A549 treated with RU486 at 1 μM for 4 hours (cell line): ENCODE data around the gene KLK4. TPM values are rescaled to one million over a fixed set of nuclear protein-coding genes. Genes with fewer than 3 reads are reported as not detected.

Experiments used
- total RNA-seq: library from RNA; stranded (reverse); fragments of 200-300 nt; extraction: Qiagen RNA extraction; gene quantifications from 5 replicates; pipeline ENCODE4 v1.2.3, GENCODE V29; 2022; ENCODE audit warnings: low read depth

Gene KLK4
- 0.43 TPM in 1 of 5 replicates, not detected in the others for total RNA-seq

GRCh38 chr19:50911206-50912101 lies at the start of gene KLK4:
Gene KLK4 (minus strand): TSS chr19:50911395. CDS start chr19:50910738, 657 bp downstream.

GRCh38 chr19:50952910-50953309 lies 41.7 kb upstream of the KLK4 start, which contains the start of gene KLK5:
Gene KLK5 (minus strand): TSS chr19:50953038. CDS start chr19:50952657, 381 bp downstream.

GRCh38 chr19:50873056-50873455 lies 38.1 kb downstream of the KLK4 start, which contains the start of gene KLK2:
Gene KLK2 (plus strand): TSS chr19:50873439. CDS start chr19:50873474, 35 bp downstream.

Other genes starting within 250 kb of the KLK4 start
- gene SHANK1, start 191.6 kb downstream of the KLK4 start, total RNA-seq = 0.02 to 0.53 TPM (median 0.16 TPM) in 5 replicates
- 5.8 to 11.0 TPM (median 8.2 TPM) in 5 replicates for gene CLEC11A, start 188.0 kb downstream of the KLK4 start, total RNA-seq
- gene GPR32, start 140.9 kb downstream of the KLK4 start, total RNA-seq = not detected in 5 replicates
- not detected in 5 replicates for gene ACP4, start 121.0 kb downstream of the KLK4 start, total RNA-seq
- 0.08 TPM in 1 of 5 replicates, not detected in the others for gene KLK1, start 87.6 kb downstream of the KLK4 start, total RNA-seq
- gene KLK15, start 77.8 kb downstream of the KLK4 start, total RNA-seq = not detected in 5 replicates
- not detected in 5 replicates for gene KLK3, start 56.5 kb downstream of the KLK4 start, total RNA-seq
- 0.06 to 0.62 TPM in 2 of 5 replicates, not detected in the others for gene KLK2, start 38.0 kb downstream of the KLK4 start, total RNA-seq
- not detected in 5 replicates for gene KLK5, start 41.6 kb upstream of the KLK4 start, total RNA-seq
- gene KLK6, start 58.2 kb upstream of the KLK4 start, total RNA-seq = 0.17 to 1.4 TPM (median 0.23 TPM) in 5 replicates
- gene KLK7, start 72.5 kb upstream of the KLK4 start, total RNA-seq = not detected in 5 replicates
- gene KLK8, start 90.2 kb upstream of the KLK4 start, total RNA-seq = not detected in 5 replicates
- 0.19 to 0.73 TPM (median 0.29 TPM) in 5 replicates for gene KLK10, start 108.3 kb upstream of the KLK4 start, total RNA-seq
- not detected in 5 replicates for gene KLK11, start 115.2 kb upstream of the KLK4 start, total RNA-seq
- not detected in 5 replicates for gene KLK12, start 123.6 kb upstream of the KLK4 start, total RNA-seq
- 0.15 to 0.29 TPM in 2 of 5 replicates, not detected in the others for gene KLK13, start 153.7 kb upstream of the KLK4 start, total RNA-seq
- 0.16 to 0.92 TPM (median 0.39 TPM) in 5 replicates for gene KLK14, start 171.5 kb upstream of the KLK4 start, total RNA-seq
- 5.5 to 18.1 TPM (median 16.9 TPM) in 5 replicates for gene CTU1, start 197.0 kb upstream of the KLK4 start, total RNA-seq
- not detected in 5 replicates for gene SIGLEC9, start 213.5 kb upstream of the KLK4 start, total RNA-seq
- not detected in 5 replicates for gene SIGLEC7, start 230.9 kb upstream of the KLK4 start, total RNA-seq